ENCODE measurements around the gene SLC25A47. TPM values are rescaled to one million over a fixed set of nuclear protein-coding genes. Genes with fewer than 3 reads are reported as not detected.
A peak's percentile ranks its signal among the peaks of the same experiment; 100 is the strongest.

The SLC25A47 gene
- total and polyA plus RNA-seq, 2 donors (not counting 1 experiment from before 2014, with no cell fraction given) = not detected

DNA sequence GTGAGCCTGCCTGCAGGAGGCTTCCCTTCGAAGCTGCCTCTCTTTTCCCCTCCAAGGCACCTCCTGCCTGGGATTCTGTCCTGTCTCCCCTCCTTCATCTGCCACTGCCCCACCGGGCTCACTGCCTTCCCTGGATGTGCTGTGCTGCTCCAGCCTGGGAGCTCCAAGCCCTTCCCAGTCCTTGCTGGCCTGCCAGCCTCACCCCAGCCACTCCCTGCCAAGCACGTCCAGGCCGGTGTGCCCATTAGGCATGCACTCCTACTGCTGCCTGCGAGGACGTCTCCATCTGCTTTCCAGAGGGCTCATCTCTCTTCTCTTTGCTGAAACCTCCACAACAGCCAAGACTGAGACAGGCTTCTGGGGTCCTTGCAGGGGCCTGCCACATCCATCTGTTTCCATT lies 8.4 kb upstream of the SLC25A47 start:
- ChIA-PET CTCF (no interaction called here), POLR2A (no interaction called here)
- H3K27ac Mint-ChIP-seq = no peak overlapping the region
- WGBS (ENCODE audit: insufficient coverage) = 100% methylated on average over 6 of the region's 6 CpGs
- no peaks in the 10 kb centered on the region for H3K79me2 ChIP-seq (ENCODE audit: control insufficient read depth, insufficient read depth, low read length)
- no peak overlapping the region for H3K9ac ChIP-seq (ENCODE audit: low read length)
- peaks cover 23% of the 10 kb centered on the region for H3K4me1 Mint-ChIP-seq
- H3K27me3 ChIP-seq (replicated peaks in 1 of 4; ENCODE audit: control extremely low read depth in 1 of 4, control insufficient read depth in 3 of 4, insufficient read depth in 4 of 4, low read length in 3 of 4) = no peaks in the 10 kb centered on the region
- no peak overlapping the region for H3K4me3 Mint-ChIP-seq
- H3K4me1 ChIP-seq (ENCODE audit: control insufficient read depth in 2 of 2, insufficient read depth in 2 of 2, low read length in 2 of 2) = peaks cover 28 to 37% of the 10 kb centered on the region in 2 donors
- ATAC-seq (ENCODE audit: low read depth) (no peak), DNase-seq (no peak)
- no peak overlapping the region for H2AFZ ChIP-seq (ENCODE audit: insufficient read depth, low read depth, low read length, poor library complexity, severe bottlenecking)
- H3K9me3 ChIP-seq (ENCODE audit: control extremely low read depth in 1 of 3, control insufficient read depth in 2 of 3, insufficient read depth in 1 of 3, low read length in 2 of 3) = no peaks in the 10 kb centered on the region
- no peak for TF ChIP-seq EZH2 (IDR thresholded peaks at IDR 0.05; ENCODE audit: borderline replicate concordance, insufficient read depth, low read depth, low read length, poor library complexity, severe bottlenecking)
- TF ChIP-seq, protein P1, sequence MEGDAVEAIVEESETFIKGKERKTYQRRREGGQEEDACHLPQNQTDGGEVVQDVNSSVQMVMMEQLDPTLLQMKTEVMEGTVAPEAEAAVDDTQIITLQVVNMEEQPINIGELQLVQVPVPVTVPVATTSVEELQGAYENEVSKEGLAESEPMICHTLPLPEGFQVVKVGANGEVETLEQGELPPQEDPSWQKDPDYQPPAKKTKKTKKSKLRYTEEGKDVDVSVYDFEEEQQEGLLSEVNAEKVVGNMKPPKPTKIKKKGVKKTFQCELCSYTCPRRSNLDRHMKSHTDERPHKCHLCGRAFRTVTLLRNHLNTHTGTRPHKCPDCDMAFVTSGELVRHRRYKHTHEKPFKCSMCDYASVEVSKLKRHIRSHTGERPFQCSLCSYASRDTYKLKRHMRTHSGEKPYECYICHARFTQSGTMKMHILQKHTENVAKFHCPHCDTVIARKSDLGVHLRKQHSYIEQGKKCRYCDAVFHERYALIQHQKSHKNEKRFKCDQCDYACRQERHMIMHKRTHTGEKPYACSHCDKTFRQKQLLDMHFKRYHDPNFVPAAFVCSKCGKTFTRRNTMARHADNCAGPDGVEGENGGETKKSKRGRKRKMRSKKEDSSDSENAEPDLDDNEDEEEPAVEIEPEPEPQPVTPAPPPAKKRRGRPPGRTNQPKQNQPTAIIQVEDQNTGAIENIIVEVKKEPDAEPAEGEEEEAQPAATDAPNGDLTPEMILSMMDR (IDR thresholded peaks at IDR 0.05) = no peak
- intact Hi-C loops (cut with micrococcal nuclease) = loop anchor here (5.0 kb wide), 1 partner anchor 42 kb away; no protein-coding TSS in a partner anchor
- H3K9me3 Mint-ChIP-seq (ENCODE audit: insufficient read depth) = no peaks in the 10 kb centered on the region
- H3K27ac ChIP-seq (ENCODE audit: low read length in 2 of 2) = no peak overlapping the region
- H4K20me1 ChIP-seq (ENCODE audit: control insufficient read depth, insufficient read depth, low read length, poor library complexity, severe bottlenecking) = no peaks in the 10 kb centered on the region
- no peak overlapping the region for H3K4me2 ChIP-seq (replicated peaks; ENCODE audit: low read depth, low read length, poor library complexity, severe bottlenecking)
- no peaks in the 10 kb centered on the region for H3K36me3 ChIP-seq (replicated peaks in 1 of 2; ENCODE audit: control extremely low read depth in 1 of 2, control insufficient read depth in 1 of 2, extremely low read depth in 1 of 2, insufficient read depth in 2 of 2, low read length in 1 of 2)
- H3K27me3 Mint-ChIP-seq = no peaks in the 10 kb centered on the region
- H3K4me3 ChIP-seq (ENCODE audit: control extremely low read depth in 1 of 5, extremely low read depth in 1 of 5, insufficient read depth in 1 of 5, low read depth in 2 of 5, low read length in 4 of 5) = no peak overlapping the region

DNA sequence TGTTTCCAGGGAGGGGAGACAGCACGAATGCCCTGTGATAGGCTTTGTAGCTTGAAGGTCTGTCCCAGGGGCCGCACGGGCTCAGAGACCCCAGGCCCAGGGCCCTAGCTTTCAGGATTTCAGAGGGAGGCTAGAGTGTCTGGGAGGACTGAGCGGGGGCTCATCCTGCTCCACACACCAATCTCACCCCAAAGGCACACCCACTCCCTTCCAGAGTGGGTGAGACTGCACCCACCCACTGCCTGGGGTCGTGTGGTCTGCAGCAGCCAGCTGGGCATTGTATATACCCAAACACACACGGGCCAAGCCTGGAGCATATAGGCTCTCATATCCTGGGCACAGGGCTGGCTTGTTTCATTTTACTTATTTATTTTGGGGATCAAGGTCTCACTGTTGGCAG lies 5.8 kb upstream of the SLC25A47 start:
- ATAC-seq (ENCODE audit: low read depth) (no peak), DNase-seq (no peak)
- H3K9ac ChIP-seq (ENCODE audit: low read length) = peak overlapping the region; percentile 69
- H3K9me3 Mint-ChIP-seq (ENCODE audit: insufficient read depth) = no peaks in the 10 kb centered on the region
- peak overlapping the region; percentile 73 for H2AFZ ChIP-seq (ENCODE audit: insufficient read depth, low read depth, low read length, poor library complexity, severe bottlenecking)
- H4K20me1 ChIP-seq (ENCODE audit: control insufficient read depth, insufficient read depth, low read length, poor library complexity, severe bottlenecking) = no peaks in the 10 kb centered on the region
- peak overlapping the region; percentile 89 for H3K27ac Mint-ChIP-seq
- no peaks in the 10 kb centered on the region for H3K9me3 ChIP-seq (ENCODE audit: control extremely low read depth in 1 of 3, control insufficient read depth in 2 of 3, insufficient read depth in 1 of 3, low read length in 2 of 3)
- TF ChIP-seq, protein P1 (IDR thresholded peaks at IDR 0.05) = no peak
- no peak for TF ChIP-seq EZH2 (IDR thresholded peaks at IDR 0.05; ENCODE audit: borderline replicate concordance, insufficient read depth, low read depth, low read length, poor library complexity, severe bottlenecking)
- no peaks in the 10 kb centered on the region for H3K27me3 ChIP-seq (replicated peaks in 1 of 4; ENCODE audit: control extremely low read depth in 1 of 4, control insufficient read depth in 3 of 4, insufficient read depth in 4 of 4, low read length in 3 of 4)
- peak overlapping the region; percentile 74 for H3K4me2 ChIP-seq (replicated peaks; ENCODE audit: low read depth, low read length, poor library complexity, severe bottlenecking)
- peak overlapping the region; percentile 78 for H3K4me3 Mint-ChIP-seq
- no peaks in the 10 kb centered on the region for H3K79me2 ChIP-seq (ENCODE audit: control insufficient read depth, insufficient read depth, low read length)
- ChIA-PET POLR2A (no interaction called here), CTCF (interaction anchor here (1.0 to 2.4 kb wide), 5 partner anchors 20 to 62 kb away, joined by 3 to 15 read pairs (median 5); no protein-coding TSS in a partner anchor)
- H3K4me1 ChIP-seq (ENCODE audit: control insufficient read depth in 2 of 2, insufficient read depth in 2 of 2, low read length in 2 of 2) = peaks cover 11 to 20% of the 10 kb centered on the region in 2 donors
- H3K4me1 Mint-ChIP-seq = peaks cover 10% of the 10 kb centered on the region
- intact Hi-C loops (cut with micrococcal nuclease) = loop anchor here (5.0 kb wide), 1 partner anchor 45 kb away; no protein-coding TSS in a partner anchor
- no peaks in the 10 kb centered on the region for H3K36me3 ChIP-seq (replicated peaks in 1 of 2; ENCODE audit: control extremely low read depth in 1 of 2, control insufficient read depth in 1 of 2, extremely low read depth in 1 of 2, insufficient read depth in 2 of 2, low read length in 1 of 2)
- no peaks in the 10 kb centered on the region for H3K27me3 Mint-ChIP-seq
- WGBS (ENCODE audit: insufficient coverage) = 90% methylated on average over 3 of the region's 6 CpGs
- peak overlapping the region in 1 of 2 donors; percentile 56 for H3K27ac ChIP-seq (ENCODE audit: low read length in 2 of 2)
- H3K4me3 ChIP-seq (ENCODE audit: control extremely low read depth in 1 of 5, extremely low read depth in 1 of 5, insufficient read depth in 1 of 5, low read depth in 2 of 5, low read length in 4 of 5) = no peak overlapping the region

Measured in B cell (primary cell).